ENCODE data around the gene MEMO1.

DNA sequence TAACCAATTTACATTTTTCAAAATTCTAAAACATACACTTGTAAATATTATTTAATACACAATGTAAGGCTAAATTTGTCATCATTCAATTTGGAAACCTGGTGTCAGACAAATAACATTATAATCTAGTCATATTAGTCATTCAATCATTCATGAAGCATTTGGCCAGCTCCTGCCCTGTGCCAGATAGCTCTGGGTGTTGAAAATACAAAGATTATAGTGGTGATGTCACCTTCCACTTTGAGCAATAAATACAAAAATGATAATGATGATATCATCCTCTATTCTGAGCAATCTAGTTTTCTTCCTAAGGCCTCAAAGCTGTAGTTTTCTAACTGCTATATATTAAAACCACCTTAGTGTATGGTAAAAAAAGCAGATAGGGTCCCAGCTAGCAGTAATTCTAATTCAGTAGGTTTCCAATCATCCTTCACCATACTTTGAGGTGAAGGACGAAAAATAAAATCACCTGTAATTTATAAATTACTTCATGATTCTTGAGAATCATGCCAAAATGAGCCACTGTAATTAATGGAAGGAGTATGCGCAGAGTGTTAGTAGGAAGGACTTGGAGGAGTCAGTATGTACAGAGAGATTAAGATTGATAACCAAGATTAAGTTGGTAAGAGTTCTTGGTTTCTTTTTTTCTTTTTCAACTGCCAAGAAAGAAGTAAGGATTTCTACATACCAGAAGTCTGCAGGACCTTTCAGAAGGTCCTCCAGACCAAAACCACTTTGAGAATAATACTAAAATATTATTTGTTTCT lies 23.2 kb downstream of the MEMO1 start:
- TF ChIP-seq POLR2AphosphoS5 (IDR thresholded peaks at IDR 0.05; ENCODE audit: low read depth, low read length) (no peak), POLR2A (IDR thresholded peaks at IDR 0.05; ENCODE audit: low read depth, low read length) (no peak), TAF1 (IDR thresholded peaks at IDR 0.05; ENCODE audit: low read depth, low read length) (no peak), SPI1 (IDR thresholded peaks at IDR 0.05; ENCODE audit: low read depth, low read length) (no peak), PAX5 (IDR thresholded peaks at IDR 0.05; ENCODE audit: insufficient read depth, low read length, severe bottlenecking) (no peak), POU2F2 (IDR thresholded peaks at IDR 0.05; ENCODE audit: low read depth, low read length) (no peak)
